Measurements from ENCODE around the gene GPC6.

The GPC6 gene

GRCh38 chr13:94433055-94433961, 1206.7 kb downstream of the GPC6 start:
- no peak overlapping the region for H3K4me3 Mint-ChIP-seq
- no peaks in the 10 kb centered on the region for H3K36me3 Mint-ChIP-seq
- H3K4me1 Mint-ChIP-seq: peaks cover 9% of the 10 kb centered on the region
- no peak overlapping the region for H3K27ac Mint-ChIP-seq
- H3K9me3 Mint-ChIP-seq: no peaks in the 10 kb centered on the region
- H3K27me3 Mint-ChIP-seq: no peaks in the 10 kb centered on the region
- peak; percentile 78 for ATAC-seq

- Mint-ChIP-seq H3K4me3 (no peak overlapping the region), H3K27ac (no peak overlapping the region), H3K9me3 (no peaks in the 10 kb centered on the region), H3K27me3 (no peaks in the 10 kb centered on the region), H3K4me1 (peaks cover 9% of the 10 kb centered on the region), H3K36me3 (no peaks in the 10 kb centered on the region)
- ATAC-seq: no peak
Measured at GRCh38 chr13:94435604-94436226, 1209.1 kb downstream of the GPC6 start.

GRCh38 chr13:94444826-94445225, 1218.2 kb downstream of the GPC6 start:
- no peaks in the 10 kb centered on the region for H3K4me1 Mint-ChIP-seq
- ATAC-seq: no peak
- no peaks in the 10 kb centered on the region for H3K36me3 Mint-ChIP-seq
- H3K27ac Mint-ChIP-seq: no peak overlapping the region
- no peak overlapping the region for H3K4me3 Mint-ChIP-seq
- no peaks in the 10 kb centered on the region for H3K27me3 Mint-ChIP-seq
- H3K9me3 Mint-ChIP-seq: no peaks in the 10 kb centered on the region

GRCh38 chr13:94454334-94454733, 1227.7 kb downstream of the GPC6 start:
- H3K4me1 Mint-ChIP-seq: no peaks in the 10 kb centered on the region
- no peaks in the 10 kb centered on the region for H3K36me3 Mint-ChIP-seq
- no peaks in the 10 kb centered on the region for H3K9me3 Mint-ChIP-seq
- ATAC-seq: no peak
- H3K27ac Mint-ChIP-seq: no peak overlapping the region
- H3K4me3 Mint-ChIP-seq: no peak overlapping the region
- no peaks in the 10 kb centered on the region for H3K27me3 Mint-ChIP-seq

- Mint-ChIP-seq H3K36me3 (no peaks in the 10 kb centered on the region), H3K27me3 (no peaks in the 10 kb centered on the region), H3K27ac (no peak overlapping the region), H3K9me3 (no peaks in the 10 kb centered on the region), H3K4me1 (no peaks in the 10 kb centered on the region), H3K4me3 (no peak overlapping the region)
- no peak for ATAC-seq
Measured at GRCh38 chr13:94454906-94455305, 1228.3 kb downstream of the GPC6 start.

GRCh38 chr13:94455414-94455813, 1228.8 kb downstream of the GPC6 start:
- H3K4me1 Mint-ChIP-seq: no peaks in the 10 kb centered on the region
- H3K27ac Mint-ChIP-seq: no peak overlapping the region
- no peaks in the 10 kb centered on the region for H3K27me3 Mint-ChIP-seq
- H3K36me3 Mint-ChIP-seq: no peaks in the 10 kb centered on the region
- H3K9me3 Mint-ChIP-seq: no peaks in the 10 kb centered on the region
- no peak for ATAC-seq
- no peak overlapping the region for H3K4me3 Mint-ChIP-seq
